ENCODE results near the gene CYP2W1. TPM values are rescaled to one million over a fixed set of nuclear protein-coding genes. Genes with fewer than 3 reads are reported as not detected.

CYP2W1 gene
- total RNA-seq, 1 experiment from 2014 or later: not detected

GRCh38 chr7:938546-939185 lies 44.3 kb upstream of the CYP2W1 start:
- H3K9me3 Mint-ChIP-seq: peaks cover 4% of the 10 kb centered on the region; the same call in 1 of the 2 replicates
- H3K4me1 Mint-ChIP-seq: no peaks in the 10 kb centered on the region
- no peak for DNase-seq (ENCODE audit: low spot score)

GRCh38 chr7:939843-940242 lies 43.1 kb upstream of the CYP2W1 start:
- POLR2A ChIA-PET: no interaction called here

More at GRCh38 chr7:938546-939185, 44.3 kb upstream of the CYP2W1 start:
- POLR2A ChIA-PET: interaction anchor here (0.5 kb wide), 1 partner anchor 14 kb away, joined by 8 read pairs; no protein-coding TSS in a partner anchor
- H3K27ac Mint-ChIP-seq: no peak overlapping the region
- no peak overlapping the region for H3K4me3 Mint-ChIP-seq
- CTCF ChIA-PET: no interaction called here
- no peaks in the 10 kb centered on the region for H3K36me3 Mint-ChIP-seq
- peaks cover 25% of the 10 kb centered on the region for H3K27me3 Mint-ChIP-seq (ENCODE audit: low read depth)
- no peak for TF ChIP-seq NFYB (CRISPR knock-in tag; conservative IDR thresholded peaks at IDR 0.05; ENCODE audit: low read depth)
- no peak for TF ChIP-seq CBFB (CRISPR knock-in tag; IDR thresholded peaks at IDR 0.05; ENCODE audit: low read depth)
- no peak for TF ChIP-seq SP1 (CRISPR knock-in tag; conservative IDR thresholded peaks at IDR 0.05)
- no peak for TF ChIP-seq HMGA2 (CRISPR knock-in tag; IDR thresholded peaks at IDR 0.05)
- no peak for TF ChIP-seq ZBTB43 (CRISPR knock-in tag; IDR thresholded peaks at IDR 0.05)
- no peak for TF ChIP-seq ZNF396 (CRISPR knock-in tag; IDR thresholded peaks at IDR 0.05; ENCODE audit: borderline replicate concordance)
- no peak for TF ChIP-seq PREB (CRISPR knock-in tag; IDR thresholded peaks at IDR 0.05; ENCODE audit: borderline replicate concordance)
- no peak for TF ChIP-seq E2F5 (CRISPR knock-in tag; IDR thresholded peaks at IDR 0.05)
- ATAC-seq: no peak

More at GRCh38 chr7:939843-940242, 43.1 kb upstream of the CYP2W1 start:
- Mint-ChIP-seq H3K4me3 (no peak overlapping the region), H3K27ac (no peak overlapping the region), H3K4me1 (peaks cover 2% of the 10 kb centered on the region; the same call in 1 of the 2 replicates), H3K27me3 (ENCODE audit: low read depth) (peaks cover 25% of the 10 kb centered on the region), H3K9me3 (peaks cover 4% of the 10 kb centered on the region; the same call in 1 of the 2 replicates), H3K36me3 (no peaks in the 10 kb centered on the region)
- DNase-seq (ENCODE audit: low spot score) (no peak), ATAC-seq (no peak)
- CTCF ChIA-PET: no interaction called here
- no peak for TF ChIP-seq TCF7 (CRISPR knock-in tag; IDR thresholded peaks at IDR 0.05; ENCODE audit: low read depth)
- TF ChIP-seq FOXP4 (CRISPR knock-in tag; IDR thresholded peaks at IDR 0.05): no peak
- TF ChIP-seq ETV6 (CRISPR knock-in tag; IDR thresholded peaks at IDR 0.05): no peak
- TF ChIP-seq HMGA2 (CRISPR knock-in tag; IDR thresholded peaks at IDR 0.05): no peak
- no peak for TF ChIP-seq GTF2I (CRISPR knock-in tag; conservative IDR thresholded peaks at IDR 0.05)
- no peak for TF ChIP-seq ZNF512 (CRISPR knock-in tag; IDR thresholded peaks at IDR 0.05; ENCODE audit: borderline replicate concordance)
- TF ChIP-seq AFF4 (CRISPR knock-in tag; IDR thresholded peaks at IDR 0.05; ENCODE audit: borderline replicate concordance): no peak
- TF ChIP-seq CDX4 (CRISPR knock-in tag; IDR thresholded peaks at IDR 0.05; ENCODE audit: borderline replicate concordance): no peak
